Calu3 (cell line): ENCODE measurements around the gene DISP3. TPM values are rescaled to one million over a fixed set of nuclear protein-coding genes. Genes with fewer than 3 reads are reported as not detected.

ENCODE experiments used
- BruUV-seq: library from RNA; stranded (reverse); fragments of 400-500 nt; replicated peaks from 2 replicates; lab custom pipeline; 2021; lab: Mats Ljungman, UMichigan
- CTCF ChIA-PET: fragments of 300-600 bp; sonication (Branson Sonifier 250); formaldehyde crosslinking; loops from one replicate; lab custom pipeline; 2022; ENCODE audit warnings: antibody characterized with exemption; lab: Charles Lee
- DNase-seq: peaks from one replicate; pipeline ENCODE4 v3.0.0; 2022
- H3K27ac Mint-ChIP-seq: one replicate; pipeline ENCODE4 v1.8.0; 2022; ENCODE audit warnings: mixed read lengths; ENCODE audit not compliant: unreplicated experiment
- H3K27me3 Mint-ChIP-seq: one replicate; pipeline ENCODE4 v1.8.0; 2022; ENCODE audit warnings: mixed read lengths; ENCODE audit not compliant: unreplicated experiment
- H3K36me3 Mint-ChIP-seq: one replicate; pipeline ENCODE4 v1.8.0; 2022; ENCODE audit warnings: mild to moderate bottlenecking, moderate library complexity, mixed read lengths; ENCODE audit not compliant: insufficient read depth, unreplicated experiment
- H3K4me1 Mint-ChIP-seq: one replicate; pipeline ENCODE4 v1.8.0; 2022; ENCODE audit warnings: mild to moderate bottlenecking, low read depth, mixed read lengths; ENCODE audit not compliant: unreplicated experiment
- H3K4me3 Mint-ChIP-seq: one replicate; pipeline ENCODE4 v1.8.0; 2022; ENCODE audit warnings: mild to moderate bottlenecking, low read depth, moderate library complexity, mixed read lengths; ENCODE audit not compliant: unreplicated experiment
- H3K9me3 Mint-ChIP-seq: one replicate; pipeline ENCODE4 v1.8.0; 2022; ENCODE audit warnings: low read depth, mixed read lengths; ENCODE audit not compliant: unreplicated experiment
- CTCF ChIP-seq: fragments of 200-600 bp; IDR thresholded peaks from one replicate; pipeline ENCODE4 v1.8.0; 2022; ENCODE audit warnings: antibody characterized with exemption; ENCODE audit not compliant: unreplicated experiment
- intact Hi-C: fragments of 100-400 bp; cut with micrococcal nuclease; formaldehyde crosslinking; loops from one replicate; pipeline ENCODE4 v1.10.0; 2022; ENCODE audit not compliant: unreplicated experiment
- total RNA-seq: library from RNA; stranded (reverse); gene quantifications from 2 replicates; pipeline ENCODE4 v1.2.3, GENCODE V29; 2022

DISP3 gene
- total RNA-seq, 1 experiment from 2014 or later = 1.3 TPM

- DNase-seq = no peak
- Mint-ChIP-seq H3K4me3 (no peak overlapping the region), H3K9me3 (no peaks in the 10 kb centered on the region), H3K36me3 (no peaks in the 10 kb centered on the region), H3K4me1 (no peaks in the 10 kb centered on the region), H3K27me3 (peaks cover 97% of the 10 kb centered on the region), H3K27ac (no peak overlapping the region)
- BruUV-seq = no TSS peak
- TF ChIP-seq CTCF = no peak
- CTCF ChIA-PET = no interaction called here
- intact Hi-C loops = no loop called here
Observed at GRCh38 chr1:11563560-11564069, 84.7 kb downstream of the DISP3 start.

GRCh38 chr1:11564237-11564636 is 85.3 kb downstream of the DISP3 start:
- H3K9me3 Mint-ChIP-seq = no peaks in the 10 kb centered on the region
- no peak for TF ChIP-seq CTCF
- no peaks in the 10 kb centered on the region for H3K36me3 Mint-ChIP-seq
- no peak for DNase-seq
- H3K4me1 Mint-ChIP-seq = no peaks in the 10 kb centered on the region
- CTCF ChIA-PET = interaction anchor here (0.6 kb wide), 1 partner anchor 124 kb away, joined by 3 read pairs; no protein-coding TSS in a partner anchor
- H3K27me3 Mint-ChIP-seq = peaks cover 97% of the 10 kb centered on the region
- no peak overlapping the region for H3K4me3 Mint-ChIP-seq
- intact Hi-C loops = no loop called here
- no peak overlapping the region for H3K27ac Mint-ChIP-seq
- no TSS peak for BruUV-seq

DNA sequence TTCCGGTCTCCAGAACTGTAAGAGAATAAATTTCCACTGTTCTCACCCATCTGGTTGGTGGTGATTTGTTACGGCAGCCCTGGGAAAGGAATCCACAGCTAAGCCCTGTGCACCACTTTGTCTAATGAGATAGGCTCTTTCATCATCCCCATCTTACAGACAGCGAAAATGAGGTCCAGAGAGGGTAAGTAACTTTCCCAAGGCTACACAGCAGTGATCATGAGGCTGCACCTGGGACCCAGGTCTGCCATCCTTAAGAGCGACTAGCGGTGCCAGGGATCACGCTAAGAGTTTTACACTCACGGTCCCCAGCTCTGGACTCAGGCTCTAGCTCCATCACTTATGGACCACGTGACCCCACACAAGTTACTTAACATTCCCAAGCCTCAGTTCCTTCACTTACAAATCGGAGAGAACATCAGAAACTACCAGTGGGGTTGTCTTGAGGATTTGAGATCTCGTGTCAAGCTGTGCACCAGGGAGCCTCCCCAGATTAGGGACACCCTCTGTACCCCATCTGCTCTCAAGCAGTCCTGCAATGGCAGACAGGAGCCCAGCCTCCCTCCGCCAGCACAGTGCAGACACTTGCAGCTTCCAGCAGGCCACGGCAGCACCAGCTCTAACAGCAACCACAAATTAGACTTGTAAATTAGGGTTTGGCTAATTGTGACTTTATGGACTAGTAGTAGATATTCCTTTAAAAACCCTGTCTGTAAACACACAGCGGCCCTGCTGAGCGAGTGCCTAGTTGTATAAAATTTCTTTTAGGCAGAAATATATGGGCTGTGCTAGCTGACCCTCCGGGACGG is 87.3 kb downstream of the DISP3 start:
- H3K27ac Mint-ChIP-seq = no peak overlapping the region
- no peak for TF ChIP-seq CTCF
- no peaks in the 10 kb centered on the region for H3K9me3 Mint-ChIP-seq
- H3K27me3 Mint-ChIP-seq = peaks cover 93% of the 10 kb centered on the region
- H3K4me1 Mint-ChIP-seq = no peaks in the 10 kb centered on the region
- no peak overlapping the region for H3K4me3 Mint-ChIP-seq
- no peak for DNase-seq
- intact Hi-C loops = no loop called here
- BruUV-seq = no TSS peak
- CTCF ChIA-PET = no interaction called here
- H3K36me3 Mint-ChIP-seq = no peaks in the 10 kb centered on the region

- Mint-ChIP-seq H3K36me3 (no peaks in the 10 kb centered on the region), H3K4me1 (no peaks in the 10 kb centered on the region), H3K27me3 (peaks cover 93% of the 10 kb centered on the region), H3K27ac (no peak overlapping the region), H3K9me3 (no peaks in the 10 kb centered on the region), H3K4me3 (no peak overlapping the region)
- CTCF ChIA-PET = interaction anchor here (0.6 kb wide), 1 partner anchor 527 kb away, joined by 4 read pairs; no protein-coding TSS in a partner anchor
- BruUV-seq = no TSS peak
- no peak for TF ChIP-seq CTCF
- no peak for DNase-seq
- intact Hi-C loops = no loop called here
Observed at GRCh38 chr1:11567244-11568065, 88.5 kb downstream of the DISP3 start.
